Astrocyte (in vitro differentiated cells and primary cell): ENCODE results near the gene SERTM1. TPM values are rescaled to one million over a fixed set of nuclear protein-coding genes. Genes with fewer than 3 reads are reported as not detected.

Source experiments
- DNase-seq: peaks from one replicate; pipeline ENCODE4 v3.0.0-alpha.2; 2010; ENCODE audit warnings: low read depth
- FAIRE-seq: peaks from 2 replicates; lab custom pipeline; 2011; peaks lifted over from hg19 to GRCh38; lab: Jason Lieb, UNC
- H2AFZ ChIP-seq: 2 replicates; pipeline ENCODE4 v1.6.0; 2012; ENCODE audit warnings: low read depth, low read length, inconsistent platforms
- H3K27ac ChIP-seq: 2 replicates; pipeline ENCODE4 v1.5.1; 2011; ENCODE audit warnings: low read depth, low read length, inconsistent platforms
- H3K27me3 ChIP-seq: 2 replicates; pipeline ENCODE4 v1.6.0; 2011; ENCODE audit warnings: low read length, inconsistent platforms; ENCODE audit not compliant: insufficient read depth
- H3K36me3 ChIP-seq: 2 replicates; pipeline ENCODE4 v1.5.1; 2011; ENCODE audit warnings: low read length, inconsistent platforms; ENCODE audit not compliant: insufficient read depth
- H3K4me1 ChIP-seq: 2 replicates; pipeline ENCODE4 v1.5.1; 2011; ENCODE audit warnings: low read length, inconsistent platforms; ENCODE audit not compliant: insufficient read depth
- H3K4me2 ChIP-seq: 2 replicates; pipeline ENCODE4 v1.6.0; 2012; ENCODE audit warnings: low read length, inconsistent platforms
- H3K4me3 ChIP-seq: 2 replicates; pipeline ENCODE4 v1.5.1; 2011; ENCODE audit warnings: low read depth, mild to moderate bottlenecking, low read length, inconsistent platforms; ENCODE audit not compliant: insufficient read depth
- H3K79me2 ChIP-seq: 2 replicates; pipeline ENCODE4 v1.6.0; 2012; ENCODE audit warnings: mild to moderate bottlenecking, low read length, inconsistent platforms; ENCODE audit not compliant: insufficient read depth
- H3K9ac ChIP-seq: 2 replicates; pipeline ENCODE4 v1.6.0; 2012; ENCODE audit warnings: mild to moderate bottlenecking, low read length, inconsistent platforms
- H3K9me3 ChIP-seq: 2 replicates; pipeline ENCODE4 v1.5.1; 2012; ENCODE audit warnings: low read depth, mild to moderate bottlenecking, low read length, inconsistent platforms; ENCODE audit not compliant: insufficient read depth
- H4K20me1 ChIP-seq: 2 replicates; pipeline ENCODE4 v1.6.0; 2012; ENCODE audit warnings: low read length, inconsistent platforms; ENCODE audit not compliant: insufficient read depth
- H3K27ac Mint-ChIP-seq: one replicate; pipeline ENCODE4 v1.8.0; 2021; ENCODE audit warnings: mild to moderate bottlenecking, mixed read lengths; ENCODE audit not compliant: unreplicated experiment
- H3K27me3 Mint-ChIP-seq: one replicate; pipeline ENCODE4 v1.8.0; 2021; ENCODE audit warnings: low read depth, mixed read lengths; ENCODE audit not compliant: unreplicated experiment
- H3K36me3 Mint-ChIP-seq: one replicate; pipeline ENCODE4 v1.8.0; 2021; ENCODE audit warnings: low read depth, mixed read lengths; ENCODE audit not compliant: unreplicated experiment
- H3K4me1 Mint-ChIP-seq: one replicate; pipeline ENCODE4 v1.8.0; 2021; ENCODE audit warnings: low read depth, mixed read lengths; ENCODE audit not compliant: unreplicated experiment
- H3K4me3 Mint-ChIP-seq: one replicate; pipeline ENCODE4 v1.8.0; 2021; ENCODE audit warnings: mild to moderate bottlenecking, moderate library complexity, mixed read lengths; ENCODE audit not compliant: unreplicated experiment
- H3K9me3 Mint-ChIP-seq: one replicate; pipeline ENCODE4 v1.8.0; 2021; ENCODE audit warnings: mild to moderate bottlenecking, mixed read lengths; ENCODE audit not compliant: unreplicated experiment
- EZH2 ChIP-seq: IDR thresholded peaks from 2 replicates; pipeline ENCODE4 v1.6.1; 2012; ENCODE audit warnings: mild to moderate bottlenecking, low read length, inconsistent platforms; ENCODE audit not compliant: insufficient read depth
- total RNA-seq: library from RNA; stranded (reverse); gene quantifications from 2 replicates; pipeline ENCODE4 v1.2.1, GENCODE V29; 2021
- TF ChIP-seq, protein P1 (sequence below): IDR thresholded peaks from 2 replicates; pipeline ENCODE4 v1.5.1; 2011; ENCODE audit warnings: low read depth, mild to moderate bottlenecking, inconsistent platforms, low read length, moderate library complexity; ENCODE audit not compliant: insufficient read depth

SERTM1 gene
- total RNA-seq, 1 donor from 2014 or later = 0.34 TPM

DNA sequence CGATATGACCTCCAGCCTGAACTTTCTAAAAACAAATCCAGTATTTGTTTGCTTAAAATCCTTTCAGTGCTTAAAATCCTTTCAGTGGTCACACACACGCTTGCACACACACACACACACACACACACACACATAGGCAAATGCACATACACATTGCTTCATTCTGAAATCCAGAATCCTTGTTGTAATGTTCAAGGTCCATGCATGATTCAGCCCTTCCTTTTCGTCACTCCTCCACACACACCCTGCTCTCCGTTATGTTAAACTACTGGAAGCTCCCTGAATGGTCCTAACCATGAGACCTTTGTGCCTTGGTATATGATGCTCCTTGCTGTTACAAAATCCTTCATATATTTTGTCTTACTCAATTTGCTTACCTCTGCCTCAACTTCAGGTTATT is 44.9 kb downstream of the SERTM1 start:
- FAIRE-seq = no peak

DNA sequence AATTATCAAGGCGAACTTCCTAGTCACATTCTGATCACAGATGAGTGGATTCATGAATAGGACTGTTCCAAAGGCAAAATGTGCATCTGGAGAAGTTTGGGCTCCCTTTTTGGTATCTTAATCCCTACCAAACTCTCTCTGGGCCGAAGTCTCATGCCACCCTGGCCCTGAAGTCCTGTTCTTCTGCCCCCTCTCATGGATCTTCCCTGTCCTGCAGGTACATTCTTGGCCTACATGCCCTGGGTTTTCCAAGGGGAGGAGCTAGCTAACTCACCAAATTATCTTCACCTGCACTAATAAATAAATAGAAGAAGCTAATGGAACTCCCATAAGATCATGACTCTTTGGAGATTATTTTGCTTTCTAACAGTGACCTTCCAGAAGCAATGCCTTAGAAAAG is 50.3 kb downstream of the SERTM1 start:
- Histone ChIP-seq H4K20me1 (no peaks in the 10 kb centered on the region), H3K9me3 (no peaks in the 10 kb centered on the region), H3K79me2 (no peaks in the 10 kb centered on the region), H2AFZ (no peak overlapping the region), H3K4me2 (no peak overlapping the region), H3K36me3 (no peaks in the 10 kb centered on the region), H3K9ac (no peak overlapping the region), H3K4me3 (no peak overlapping the region), H3K27me3 (no peaks in the 10 kb centered on the region), H3K4me1 (no peaks in the 10 kb centered on the region), H3K27ac (no peak overlapping the region)
- no peak for DNase-seq
- no peaks in the 10 kb centered on the region for H3K27me3 Mint-ChIP-seq
- no peak for FAIRE-seq
- no peak overlapping the region for H3K27ac Mint-ChIP-seq
- H3K9me3 Mint-ChIP-seq = no peaks in the 10 kb centered on the region
- no peaks in the 10 kb centered on the region for H3K36me3 Mint-ChIP-seq
- TF ChIP-seq, protein P1, sequence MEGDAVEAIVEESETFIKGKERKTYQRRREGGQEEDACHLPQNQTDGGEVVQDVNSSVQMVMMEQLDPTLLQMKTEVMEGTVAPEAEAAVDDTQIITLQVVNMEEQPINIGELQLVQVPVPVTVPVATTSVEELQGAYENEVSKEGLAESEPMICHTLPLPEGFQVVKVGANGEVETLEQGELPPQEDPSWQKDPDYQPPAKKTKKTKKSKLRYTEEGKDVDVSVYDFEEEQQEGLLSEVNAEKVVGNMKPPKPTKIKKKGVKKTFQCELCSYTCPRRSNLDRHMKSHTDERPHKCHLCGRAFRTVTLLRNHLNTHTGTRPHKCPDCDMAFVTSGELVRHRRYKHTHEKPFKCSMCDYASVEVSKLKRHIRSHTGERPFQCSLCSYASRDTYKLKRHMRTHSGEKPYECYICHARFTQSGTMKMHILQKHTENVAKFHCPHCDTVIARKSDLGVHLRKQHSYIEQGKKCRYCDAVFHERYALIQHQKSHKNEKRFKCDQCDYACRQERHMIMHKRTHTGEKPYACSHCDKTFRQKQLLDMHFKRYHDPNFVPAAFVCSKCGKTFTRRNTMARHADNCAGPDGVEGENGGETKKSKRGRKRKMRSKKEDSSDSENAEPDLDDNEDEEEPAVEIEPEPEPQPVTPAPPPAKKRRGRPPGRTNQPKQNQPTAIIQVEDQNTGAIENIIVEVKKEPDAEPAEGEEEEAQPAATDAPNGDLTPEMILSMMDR = no peak
- TF ChIP-seq EZH2 = no peak
- no peaks in the 10 kb centered on the region for H3K4me1 Mint-ChIP-seq
- no peak overlapping the region for H3K4me3 Mint-ChIP-seq

More for the DNA sequence above, 44.9 kb downstream of the SERTM1 start:
- Histone ChIP-seq H3K4me2 (peak overlapping the region; percentile 61), H3K27ac (no peak overlapping the region), H3K4me1 (peaks cover 10% of the 10 kb centered on the region), H3K9me3 (no peaks in the 10 kb centered on the region), H4K20me1 (no peaks in the 10 kb centered on the region), H3K4me3 (no peak overlapping the region), H3K79me2 (no peaks in the 10 kb centered on the region), H3K36me3 (no peaks in the 10 kb centered on the region), H2AFZ (no peak overlapping the region), H3K9ac (no peak overlapping the region), H3K27me3 (no peaks in the 10 kb centered on the region)
- no peak overlapping the region for H3K27ac Mint-ChIP-seq
- no peak overlapping the region for H3K4me3 Mint-ChIP-seq
- no peaks in the 10 kb centered on the region for H3K27me3 Mint-ChIP-seq
- H3K9me3 Mint-ChIP-seq = no peaks in the 10 kb centered on the region
- DNase-seq = peak; percentile 53
- TF ChIP-seq, protein P1 = no peak
- no peak for TF ChIP-seq EZH2
- H3K36me3 Mint-ChIP-seq = peaks cover 3% of the 10 kb centered on the region
- H3K4me1 Mint-ChIP-seq = peaks cover 27% of the 10 kb centered on the region

DNA sequence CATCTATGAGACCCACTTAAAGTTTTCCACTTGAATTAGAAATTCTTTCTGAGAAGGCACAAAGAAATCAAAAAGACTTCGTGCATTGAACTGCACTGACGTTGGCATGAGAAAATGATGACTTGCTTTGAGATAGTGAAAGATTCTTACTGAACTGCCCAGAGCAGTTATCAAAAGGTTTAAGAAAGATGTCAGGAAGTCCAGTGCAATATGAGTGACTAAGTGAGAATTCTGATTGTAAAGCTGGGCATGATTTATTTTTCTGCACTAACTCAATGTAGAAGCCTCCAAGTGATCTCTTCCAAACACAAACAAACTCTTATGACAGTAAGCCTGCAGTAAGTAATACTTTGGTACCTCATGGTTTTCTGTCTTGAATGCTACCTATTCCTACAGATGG is 52.1 kb downstream of the SERTM1 start:
- Histone ChIP-seq H3K4me3 (no peak overlapping the region), H3K36me3 (no peaks in the 10 kb centered on the region), H2AFZ (no peak overlapping the region), H4K20me1 (no peaks in the 10 kb centered on the region), H3K4me1 (no peaks in the 10 kb centered on the region), H3K27ac (no peak overlapping the region), H3K27me3 (no peaks in the 10 kb centered on the region), H3K9me3 (no peaks in the 10 kb centered on the region), H3K79me2 (no peaks in the 10 kb centered on the region), H3K4me2 (no peak overlapping the region), H3K9ac (no peak overlapping the region)
- Mint-ChIP-seq H3K9me3 (no peaks in the 10 kb centered on the region), H3K27me3 (no peaks in the 10 kb centered on the region), H3K4me3 (no peak overlapping the region), H3K36me3 (no peaks in the 10 kb centered on the region), H3K27ac (no peak overlapping the region), H3K4me1 (no peaks in the 10 kb centered on the region)
- TF ChIP-seq, protein P1 = no peak
- TF ChIP-seq EZH2 = no peak
- FAIRE-seq (no peak), DNase-seq (no peak)
